SU-DHL-6 (cell line): ENCODE results near the gene POU2AF3.

Experiments used
- H2AFZ ChIP-seq: fragments of 200-600 bp; sonication (generic); 2 replicates; pipeline ENCODE4 v1.6.1; 2014; ENCODE audit warnings: low read depth, mild to moderate bottlenecking, moderate library complexity, mixed read lengths, antibody characterized with exemption, low read length; ENCODE audit not compliant: severe bottlenecking
- H3F3A ChIP-seq: fragments of 200-600 bp; shearing (Covaris generic); 2 replicates; pipeline ENCODE4 v1.6.0; 2016; ENCODE audit warnings: antibody characterized with exemption, mild to moderate bottlenecking; ENCODE audit not compliant: insufficient read depth
- H3K27ac ChIP-seq: fragments of 200-600 bp; sonication (generic); 2 replicates; pipeline ENCODE4 v1.5.1; 2016; ENCODE audit warnings: low read depth, mild to moderate bottlenecking, low read length, moderate library complexity, mixed read lengths
- H3K27me3 ChIP-seq: fragments of 200-600 bp; sonication (generic), shearing (Covaris generic); 2 replicates; pipeline ENCODE4 v1.6.0; 2014; ENCODE audit warnings: mild to moderate bottlenecking, low read length
- H3K36me3 ChIP-seq: fragments of 200-600 bp; sonication (generic); 2 replicates; pipeline ENCODE4 v1.6.1; 2014; ENCODE audit warnings: mild to moderate bottlenecking, low read length, mixed read lengths
- H3K4me2 ChIP-seq: fragments of 300-600, 200-600 bp; shearing (Covaris generic), sonication (generic); 2 replicates; pipeline ENCODE4 v1.6.0; 2014; ENCODE audit warnings: low read length, low read depth, mild to moderate bottlenecking; ENCODE audit not compliant: poor library complexity, severe bottlenecking
- H3K4me3 ChIP-seq: fragments of 200-600 bp; sonication (generic); 2 replicates; pipeline ENCODE4 v1.5.1; 2014; ENCODE audit warnings: antibody characterized with exemption, low read length, mild to moderate bottlenecking, mixed read lengths; ENCODE audit not compliant: insufficient read depth, poor library complexity, severe bottlenecking
- H3K79me2 ChIP-seq: fragments of 200-600 bp; sonication (generic); 2 replicates; pipeline ENCODE4 v1.6.1; 2014; ENCODE audit warnings: mild to moderate bottlenecking, low read length, moderate library complexity; ENCODE audit not compliant: insufficient read depth
- H3K9ac ChIP-seq: fragments of 200-600 bp; sonication (generic); 2 replicates; pipeline ENCODE4 v1.7.0; 2014; ENCODE audit warnings: mild to moderate bottlenecking, low read length
- H3K9me2 ChIP-seq: fragments of 200-600 bp; sonication (generic); replicated peaks from 2 replicates; pipeline ENCODE4 v1.6.1; 2014; ENCODE audit warnings: low read length; ENCODE audit not compliant: insufficient read depth
- H3K9me3 ChIP-seq: fragments of 200-600 bp; sonication (generic); 2 replicates; pipeline ENCODE4 v1.6.1; 2014; ENCODE audit warnings: low read length, mixed read lengths; ENCODE audit not compliant: insufficient read depth
- H4K20me1 ChIP-seq: fragments of 200-600 bp; sonication (generic); 2 replicates; pipeline ENCODE4 v1.6.1; 2014; ENCODE audit warnings: low read depth, mild to moderate bottlenecking, antibody characterized with exemption, low read length, moderate library complexity, mixed read lengths
- CTCF ChIP-seq: fragments of 200-600 bp; sonication (generic); IDR thresholded peaks from one replicate; pipeline ENCODE4 v1.5.1; 2017; ENCODE audit warnings: antibody characterized with exemption, mild to moderate bottlenecking, low read length, moderate library complexity; ENCODE audit not compliant: insufficient read depth, poor library complexity, severe bottlenecking
- EZH2phosphoT487 ChIP-seq: fragments of 200-600 bp; sonication (generic), shearing (Covaris generic); conservative IDR thresholded peaks from 2 replicates; pipeline ENCODE4 v1.6.1; 2018; ENCODE audit warnings: mild to moderate bottlenecking, antibody characterized with exemption, low read length, moderate library complexity, mixed read lengths

POU2AF3 gene

GRCh38 chr11:111297696-111298095 is 650 bp upstream of the POU2AF3 start:
- no peaks in the 10 kb centered on the region for H3K9me2 ChIP-seq
- no peaks in the 10 kb centered on the region for H3K36me3 ChIP-seq
- TF ChIP-seq CTCF, result no peak
- TF ChIP-seq EZH2phosphoT487, result no peak
- no peak overlapping the region for H3K4me2 ChIP-seq
- no peak overlapping the region for H2AFZ ChIP-seq
- H3K27ac ChIP-seq, result no peak overlapping the region
- no peak overlapping the region for H3K4me3 ChIP-seq
- H3K9ac ChIP-seq, result no peak overlapping the region
- H3K9me3 ChIP-seq, result no peaks in the 10 kb centered on the region
- no peaks in the 10 kb centered on the region for H3F3A ChIP-seq
- H3K27me3 ChIP-seq, result no peaks in the 10 kb centered on the region
- H3K79me2 ChIP-seq, result no peaks in the 10 kb centered on the region
- H4K20me1 ChIP-seq, result no peaks in the 10 kb centered on the region

GRCh38 chr11:111299101-111300026 is 1.0 kb downstream of the POU2AF3 start:
- H3K27me3 ChIP-seq, result no peaks in the 10 kb centered on the region
- H3K4me3 ChIP-seq, result no peak overlapping the region
- no peak for TF ChIP-seq CTCF
- TF ChIP-seq EZH2phosphoT487, result no peak
- no peak overlapping the region for H2AFZ ChIP-seq
- no peak overlapping the region for H3K27ac ChIP-seq
- H3K9ac ChIP-seq, result no peak overlapping the region
- H3K9me3 ChIP-seq, result no peaks in the 10 kb centered on the region
- peak overlapping the region; percentile 14 for H3K4me2 ChIP-seq
- H3F3A ChIP-seq, result no peaks in the 10 kb centered on the region
- no peaks in the 10 kb centered on the region for H4K20me1 ChIP-seq
- H3K9me2 ChIP-seq, result no peaks in the 10 kb centered on the region
- H3K79me2 ChIP-seq, result no peaks in the 10 kb centered on the region
- no peaks in the 10 kb centered on the region for H3K36me3 ChIP-seq

- Histone ChIP-seq H3K9me2 (no peaks in the 10 kb centered on the region), H3K9ac (no peak overlapping the region), H3K36me3 (no peaks in the 10 kb centered on the region), H3F3A (no peaks in the 10 kb centered on the region), H3K27me3 (no peaks in the 10 kb centered on the region), H3K79me2 (no peaks in the 10 kb centered on the region), H3K27ac (no peak overlapping the region), H2AFZ (no peak overlapping the region), H4K20me1 (no peaks in the 10 kb centered on the region), H3K9me3 (no peaks in the 10 kb centered on the region), H3K4me2 (no peak overlapping the region), H3K4me3 (no peak overlapping the region)
- no peak for TF ChIP-seq CTCF
- TF ChIP-seq EZH2phosphoT487, result no peak
These were observed 2.2 kb downstream of the POU2AF3 start for GRCh38 chr11:111300569-111300968.
